Right lung (tissue), 5 donors: ENCODE measurements around the gene VAT1L. TPM values are rescaled to one million over a fixed set of nuclear protein-coding genes. Genes with fewer than 3 reads are reported as not detected.
"Not testable (repeated sequence)": the region's sequence is repeated elsewhere in the genome, so short reads cannot be mapped to it uniquely, and the experiment has no call there.

Experiments
- DNase-seq, 2 donors: peaks; one replicate each; pipeline ENCODE4 v3.0.0-alpha.2; 2013
- polyA plus RNA-seq, 5 donors: library from polyadenylated mRNA; unstranded; fragments of 120-200 nt; gene quantifications; one replicate each; pipeline versions ENCODE4 v1.2.1 to v1.2.3, GENCODE V29; 2013; ENCODE audit warnings: inconsistent platforms in 1 of 5, low replicate concordance in 1 of 5; ENCODE audit not compliant: insufficient read length in 5 of 5, insufficient read depth in 1 of 5

The VAT1L gene
- polyA plus RNA-seq, 5 donors, result 5.4 to 10.2 (median 7.4) TPM

DNA sequence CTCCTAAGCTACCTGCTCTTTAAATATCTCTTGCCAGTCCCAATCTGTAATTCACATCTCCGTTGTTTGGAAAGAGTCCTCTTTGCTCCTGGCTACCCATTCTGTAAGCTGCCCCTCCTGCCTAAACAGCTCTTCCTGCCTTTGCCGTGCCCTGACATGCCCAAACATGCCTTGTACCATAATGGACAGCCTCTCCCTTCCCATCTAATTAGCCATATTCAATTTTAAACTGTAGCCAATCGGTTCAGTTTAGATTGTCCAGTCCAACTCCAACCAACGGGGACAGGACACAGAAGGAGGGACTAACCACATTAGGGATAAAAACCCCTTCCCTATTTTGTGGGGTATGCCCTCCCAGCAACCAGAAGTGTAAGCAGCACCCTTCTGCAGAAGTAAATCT, 203.3 kb downstream of the VAT1L start:
- DNase-seq, result no peak

DNA sequence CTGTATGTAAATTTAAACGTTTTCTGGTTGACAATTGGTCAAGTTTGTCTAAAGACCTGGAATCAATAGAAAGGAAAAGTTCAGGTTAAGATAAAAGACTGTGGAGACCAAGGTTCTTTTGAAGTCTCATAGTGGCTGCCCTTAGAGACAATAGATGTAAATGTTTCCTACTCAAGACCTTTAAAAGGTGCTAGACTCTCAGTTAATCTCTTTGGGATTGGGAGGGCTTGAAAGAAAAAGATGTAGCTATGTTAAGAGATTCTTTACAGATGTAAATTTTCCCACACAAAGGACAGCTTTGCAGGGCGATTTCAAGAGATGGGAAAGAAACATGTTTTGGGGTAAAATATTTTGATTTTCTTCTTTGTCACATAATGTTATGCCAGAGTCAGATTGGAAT, 204.0 kb downstream of the VAT1L start:
- DNase-seq, result not testable (repeated sequence)

- DNase-seq, result no peak
Observed at GRCh38 chr16:77993111-77993985, 205.0 kb downstream of the VAT1L start.

DNA sequence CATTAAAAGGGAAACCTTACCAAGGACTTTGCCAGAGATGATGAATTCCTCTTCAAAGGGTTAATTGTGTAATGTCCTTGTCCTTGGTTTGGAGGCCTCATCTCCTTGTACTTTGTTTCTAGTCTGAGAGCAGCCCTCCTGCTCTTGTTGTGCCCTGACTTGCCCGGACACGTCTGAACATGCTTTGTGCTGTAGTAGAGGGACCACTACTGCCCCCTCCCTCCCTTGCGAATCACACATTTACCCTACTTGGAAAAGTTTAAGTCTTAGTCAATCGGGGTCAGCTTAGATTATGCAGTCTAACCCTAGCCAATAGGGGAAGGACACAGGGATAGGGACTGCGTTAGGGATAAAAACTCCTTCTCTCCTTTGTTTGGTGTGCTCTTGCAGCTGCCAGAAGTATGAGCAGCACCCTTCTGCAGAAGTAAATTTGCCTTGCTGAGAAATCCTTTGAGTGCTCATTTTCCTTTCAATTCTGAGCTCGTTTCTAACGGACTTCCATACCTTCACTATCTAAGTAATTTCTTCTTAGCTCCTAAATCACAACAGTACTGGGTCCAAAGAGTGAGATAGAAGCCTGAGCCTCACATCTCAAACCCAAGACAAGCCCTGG, 207.6 kb downstream of the VAT1L start:
- DNase-seq, result no peak

- no peak for DNase-seq
Observed at GRCh38 chr16:77998350-77999023, 210.1 kb downstream of the VAT1L start.

DNA sequence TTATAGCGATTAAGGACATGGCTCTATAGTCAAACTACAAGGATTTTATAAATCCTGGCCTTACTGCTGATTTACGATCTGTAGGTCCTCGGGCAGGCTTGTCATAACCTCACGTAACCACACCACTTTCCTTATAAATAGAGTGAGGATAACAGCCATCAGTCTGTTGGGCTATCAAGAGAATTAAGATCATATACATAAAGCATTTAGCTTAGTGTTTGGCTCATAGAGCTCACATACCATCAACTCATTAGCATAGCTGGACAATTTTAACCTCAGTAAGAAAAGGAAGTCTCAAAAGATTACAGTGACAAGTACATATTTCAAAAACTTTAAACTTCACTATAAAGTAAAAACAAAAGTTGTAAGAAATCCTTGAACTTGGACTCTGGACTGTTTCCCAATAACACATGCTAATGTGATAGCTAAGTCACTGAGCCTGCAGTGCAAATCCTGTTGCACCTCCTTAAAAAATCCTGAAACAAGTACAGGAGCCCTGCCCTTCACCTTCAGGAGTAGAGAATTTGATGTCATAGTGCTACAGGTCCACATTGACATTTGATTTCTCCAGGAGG, 213.2 kb downstream of the VAT1L start:
- DNase-seq, result no peak

DNA sequence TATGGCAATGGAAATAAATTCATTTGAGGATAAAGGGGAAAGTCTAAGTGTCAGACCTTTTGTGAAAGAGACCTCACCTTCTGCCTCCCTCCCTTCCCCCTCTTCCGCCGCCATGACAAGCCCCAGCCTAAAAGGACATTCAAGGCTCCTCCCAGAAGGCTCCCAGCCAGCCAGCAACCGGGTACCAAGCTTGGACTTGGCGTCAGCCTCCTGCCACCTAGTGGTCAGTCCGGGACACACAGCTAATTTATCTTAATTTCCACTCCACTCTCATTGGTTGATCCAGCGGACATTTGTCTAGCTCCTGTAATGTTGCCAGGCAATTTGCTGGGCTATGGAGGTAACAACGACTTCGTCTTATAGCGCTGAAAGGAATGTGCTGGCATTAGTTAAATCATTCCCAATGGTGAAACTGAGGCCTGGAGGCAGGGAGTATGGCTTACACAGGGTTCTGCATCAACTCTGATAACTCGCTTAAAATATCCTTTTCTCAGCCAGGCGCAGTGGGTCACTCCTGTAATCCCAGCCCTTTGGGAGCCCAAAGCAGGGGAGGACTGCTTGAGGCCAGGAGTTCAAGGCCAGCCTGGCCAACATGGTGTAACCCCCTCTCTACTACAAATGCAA, 214.7 kb downstream of the VAT1L start:
- peak; percentile 56 to 66 for DNase-seq

DNA sequence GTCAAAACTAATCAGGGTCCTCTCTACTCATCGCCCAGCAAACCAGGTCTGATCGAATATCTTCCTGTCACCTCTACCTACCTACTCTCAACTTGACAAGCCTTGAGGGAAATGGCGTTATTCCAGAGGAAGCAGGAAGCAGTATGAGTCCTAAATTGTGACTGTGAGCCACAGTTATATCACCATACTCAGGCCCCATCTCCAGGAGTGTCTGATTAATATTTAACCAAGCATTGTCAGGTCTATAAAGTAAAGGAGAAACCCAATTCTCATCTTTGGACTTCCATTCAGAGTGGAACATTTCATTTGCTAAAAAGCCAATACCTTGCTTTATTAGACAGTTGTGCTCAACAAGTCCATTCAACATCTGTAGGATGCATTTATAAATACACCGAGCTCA, 216.2 kb downstream of the VAT1L start:
- DNase-seq, result no peak

- DNase-seq, result no peak
Observed at GRCh38 chr16:78005881-78006280, 217.5 kb downstream of the VAT1L start.

DNA sequence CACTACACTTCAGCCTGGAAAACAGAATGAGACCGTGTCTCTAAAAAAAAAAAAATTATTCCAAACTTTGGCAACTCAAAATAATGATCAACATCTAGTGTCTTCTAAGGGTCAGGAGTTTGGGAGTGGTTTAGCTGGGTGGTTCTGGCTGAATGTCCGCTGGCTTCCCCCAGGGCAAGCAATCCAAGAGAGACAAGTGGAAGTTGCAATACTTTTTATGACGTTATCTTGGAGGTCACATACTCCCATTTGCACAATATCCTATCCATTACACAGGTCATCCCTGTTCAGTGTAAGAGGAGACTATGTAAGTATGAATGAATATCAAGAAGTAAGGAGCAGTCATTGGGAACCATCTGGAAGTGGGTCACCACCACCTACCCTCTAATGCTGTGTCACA, 218.8 kb downstream of the VAT1L start:
- no peak for DNase-seq

- DNase-seq, result no peak
Observed at GRCh38 chr16:78022347-78023060, 234.1 kb downstream of the VAT1L start, which contains the start of gene CLEC3A. TSS of gene CLEC3A (plus strand) at chr16:78022548. CDS start at chr16:78022627, 79 bp downstream.

DNA sequence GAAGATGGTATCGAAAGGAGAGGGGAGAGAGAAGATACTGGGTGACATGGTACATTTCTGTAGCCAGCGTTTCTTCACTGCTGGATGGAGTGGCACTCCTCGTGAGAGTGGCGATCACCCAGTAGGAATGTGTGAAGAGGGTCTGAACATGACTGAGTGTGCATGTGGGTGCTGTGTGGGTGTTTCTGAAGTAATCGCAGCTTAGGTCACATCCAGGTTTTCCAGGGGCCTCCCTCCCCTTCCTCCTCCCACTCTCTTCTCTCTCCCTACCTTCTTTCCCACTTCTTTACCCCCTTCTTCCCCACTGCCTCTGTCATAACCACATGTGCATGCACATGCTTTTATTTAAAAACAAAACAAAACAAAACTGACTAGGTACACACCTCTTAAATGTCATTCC, 235.8 kb downstream of the VAT1L start:
- no peak for DNase-seq

DNA sequence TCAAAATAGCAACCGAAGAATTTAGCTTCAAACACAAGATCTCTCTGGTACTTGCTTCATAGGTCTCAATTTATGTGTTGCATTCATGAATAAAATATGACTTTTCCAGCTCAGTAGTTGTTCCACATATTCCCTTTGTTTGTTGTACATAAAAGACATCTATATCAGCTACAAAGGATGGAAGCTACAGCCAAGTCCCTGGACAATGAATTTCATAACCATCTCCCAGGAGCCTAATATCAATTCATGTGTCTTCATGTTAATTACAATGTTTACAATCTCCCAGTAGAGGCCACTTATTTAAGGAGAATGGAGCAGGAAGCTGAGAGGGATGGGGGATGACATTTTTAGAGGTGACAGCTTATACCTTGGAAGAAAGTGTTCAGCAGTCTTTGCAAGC, 237.3 kb downstream of the VAT1L start:
- no peak for DNase-seq

GRCh38 chr16:78028018-78028417, 239.7 kb downstream of the VAT1L start:
- DNase-seq, result no peak

Other genes with a start within 250 kb of the VAT1L start
- gene NUDT7, start 66.0 kb upstream of the VAT1L start, polyA plus RNA-seq, result 10 to 100 TPM; 11.1 to 14.6 (median 12.6) TPM
- gene CLEC3A, start 234.0 kb downstream of the VAT1L start, polyA plus RNA-seq, result under 1 TPM in 1 of 5 donors, not detected in 4; 0.09 TPM